Fibroblast of peridontal ligament (primary cell): ENCODE results near the gene ARL6.
"Not testable (repeated sequence)": the region's sequence is repeated elsewhere in the genome, so short reads cannot be mapped to it uniquely, and the experiment has no call there.

ENCODE experiments used
- DNase-seq: peaks from one replicate; pipeline ENCODE4 v3.0.0-alpha.2; 2010; ENCODE audit errors: extremely low read depth

The ARL6 gene

GRCh38 chr3:97821287-97821773 is 56.8 kb downstream of the ARL6 start:
- peak; percentile 64 for DNase-seq

- DNase-seq: peak; percentile 65
These were observed 57.3 kb downstream of the ARL6 start, which contains the start of gene CRYBG3 for GRCh38 chr3:97821774-97822358. Gene CRYBG3, plus strand, starts transcription at chr3:97822011. Its CDS starts 196 bp downstream, at chr3:97822207.

GRCh38 chr3:97822359-97822775 is 57.8 kb downstream of the ARL6 start:
- DNase-seq: peak; percentile 66

GRCh38 chr3:97823046-97824004 is 58.8 kb downstream of the ARL6 start:
- DNase-seq: peak; percentile 34

- DNase-seq: peak; percentile 32
These were observed 60.5 kb downstream of the ARL6 start for GRCh38 chr3:97825101-97825500.

- DNase-seq: peak; percentile 28
These were observed 63.3 kb downstream of the ARL6 start for GRCh38 chr3:97827741-97828471.

GRCh38 chr3:97829198-97829597 is 64.6 kb downstream of the ARL6 start:
- no peak for DNase-seq

GRCh38 chr3:97830638-97831037 is 66.1 kb downstream of the ARL6 start:
- no peak for DNase-seq

- DNase-seq: no peak
These were observed 66.6 kb downstream of the ARL6 start for GRCh38 chr3:97831140-97831539.

- not testable (repeated sequence) for DNase-seq
These were observed 68.6 kb downstream of the ARL6 start for GRCh38 chr3:97833184-97833583.

GRCh38 chr3:97835761-97836160 is 71.2 kb downstream of the ARL6 start:
- no peak for DNase-seq

- no peak for DNase-seq
These were observed 73.8 kb downstream of the ARL6 start for GRCh38 chr3:97838393-97838792.

GRCh38 chr3:97839944-97840343 is 75.4 kb downstream of the ARL6 start:
- DNase-seq: no peak

- DNase-seq: no peak
These were observed 76.7 kb downstream of the ARL6 start for GRCh38 chr3:97841304-97841703.

- DNase-seq: no peak
These were observed 77.4 kb downstream of the ARL6 start for GRCh38 chr3:97841956-97842355.

GRCh38 chr3:97848779-97849178 is 84.2 kb downstream of the ARL6 start:
- no peak for DNase-seq
